GM10248 (cell line): Measurements from ENCODE around the gene TEX35.
"Not testable (repeated sequence)": the region's sequence is repeated elsewhere in the genome, so short reads cannot be mapped to it uniquely, and the experiment has no call there.

Experiments used
- CTCF ChIA-PET: fragments of 300-600 bp; sonication (Branson Sonifier 250); formaldehyde crosslinking; extraction: SDS; loops from one replicate; lab custom pipeline; 2021; ENCODE audit warnings: antibody characterized with exemption; lab: Yijun Ruan, JAX
- POLR2A ChIA-PET: fragments of 350-650 bp; sonication (Branson Sonifier 250); formaldehyde crosslinking; extraction: SDS; loops from one replicate; lab custom pipeline; 2020; ENCODE audit warnings: antibody characterized with exemption; lab: Yijun Ruan, JAX
- DNase-seq: peaks from one replicate; pipeline ENCODE4 v3.0.0; 2012; ENCODE audit errors: extremely low spot score
- CTCF ChIP-seq: IDR thresholded peaks from 2 replicates; pipeline ENCODE4 v1.5.1; 2012; ENCODE audit warnings: mild to moderate bottlenecking, low read depth; ENCODE audit errors: extremely low read depth, missing control alignments, control extremely low read depth

TEX35 gene

GRCh38 chr1:178548108-178548507, 35.2 kb downstream of the TEX35 start:
- CTCF ChIA-PET = interaction anchor here (2.3 kb wide), 1 partner anchor 455 kb away, joined by 10 read pairs; no protein-coding TSS in a partner anchor
- no peak for TF ChIP-seq CTCF
- no peak for DNase-seq
- POLR2A ChIA-PET = no interaction called here

GRCh38 chr1:178551307-178551706, 38.4 kb downstream of the TEX35 start:
- POLR2A ChIA-PET = no interaction called here
- CTCF ChIA-PET = interaction anchor here (0.6 to 2.8 kb wide), 6 partner anchors 8 to 463 kb away, joined by 3 to 13 read pairs (median 4); no protein-coding TSS in a partner anchor
- TF ChIP-seq CTCF = no peak
- no peak for DNase-seq

GRCh38 chr1:178551940-178552339, 39.0 kb downstream of the TEX35 start:
- ChIA-PET POLR2A (no interaction called here), CTCF (interaction anchor here (1.1 to 2.8 kb wide), 4 partner anchors 9 to 462 kb away, joined by 4 to 13 read pairs (median 4); no protein-coding TSS in a partner anchor)
- TF ChIP-seq CTCF = no peak
- DNase-seq = no peak

- POLR2A ChIA-PET = no interaction called here
These were observed 39.9 kb downstream of the TEX35 start for GRCh38 chr1:178552856-178553255.

GRCh38 chr1:178554351-178554750, 41.4 kb downstream of the TEX35 start:
- POLR2A ChIA-PET, DNase-seq, CTCF ChIA-PET: not testable (repeated sequence)

More at GRCh38 chr1:178552856-178553255, 39.9 kb downstream of the TEX35 start:
- no peak for TF ChIP-seq CTCF
- DNase-seq = no peak
- CTCF ChIA-PET = interaction anchor here (1.1 to 2.8 kb wide), 3 partner anchors 10 to 20 kb away, joined by 3 to 13 read pairs (median 5); no protein-coding TSS in a partner anchor

GRCh38 chr1:178555613-178556012, 42.7 kb downstream of the TEX35 start:
- POLR2A ChIA-PET, DNase-seq, CTCF ChIA-PET: not testable (repeated sequence)

GRCh38 chr1:178558816-178559215, 45.9 kb downstream of the TEX35 start:
- POLR2A ChIA-PET, DNase-seq: not testable (repeated sequence)
- CTCF ChIA-PET = interaction anchor here (0.8 to 1.1 kb wide), 2 partner anchors 15 to 17 kb away, joined by 3 to 6 read pairs; no protein-coding TSS in a partner anchor

GRCh38 chr1:178560871-178561376, 48.0 kb downstream of the TEX35 start:
- CTCF ChIA-PET = interaction anchor here (1.0 to 1.3 kb wide), 2 partner anchors 18 to 19 kb away, joined by 3 read pairs; no protein-coding TSS in a partner anchor
- no peak for DNase-seq
- POLR2A ChIA-PET = no interaction called here
- no peak for TF ChIP-seq CTCF
